B cell (primary cell): Measurements from ENCODE around the gene SCML1.

Experiments
- CTCF ChIP-seq: fragments of 200-600 bp; IDR thresholded peaks from one replicate; pipeline ENCODE4 v1.8.0; 2022; ENCODE audit warnings: antibody characterized with exemption, mild to moderate bottlenecking
- EZH2 ChIP-seq: IDR thresholded peaks from 2 replicates; pipeline ENCODE4 v1.6.1; 2012; ENCODE audit warnings: borderline replicate concordance, low read depth, mild to moderate bottlenecking, moderate library complexity, low read length; ENCODE audit not compliant: insufficient read depth, poor library complexity, severe bottlenecking

- TF ChIP-seq CTCF (no peak), EZH2 (no peak)
These were observed 30.6 kb upstream of the SCML1 start for GRCh38 chrX:17706676-17707075.
